Measurements from ENCODE around the gene CBX3. TPM values are rescaled to one million over a fixed set of nuclear protein-coding genes. Genes with fewer than 3 reads are reported as not detected.

The CBX3 gene
- total RNA-seq, 1 experiment from 2014 or later: 215 TPM

GRCh38 chr7:26178272-26178960, 23.1 kb upstream of the CBX3 start:
- POLR2A ChIA-PET: no interaction called here
- no peaks in the 10 kb centered on the region for H3K27me3 Mint-ChIP-seq (ENCODE audit: insufficient read depth, unreplicated experiment)
- CTCF ChIA-PET: no interaction called here

GRCh38 chr7:26179422-26179821, 22.1 kb upstream of the CBX3 start:
- Mint-ChIP-seq H3K27me3 (ENCODE audit: insufficient read depth, unreplicated experiment) (no peaks in the 10 kb centered on the region), H3K4me1 (ENCODE audit: low read depth, unreplicated experiment) (peaks cover 9% of the 10 kb centered on the region), H3K27ac (ENCODE audit: unreplicated experiment) (no peak overlapping the region), H3K36me3 (ENCODE audit: insufficient read depth, unreplicated experiment) (peaks cover 73% of the 10 kb centered on the region), H3K4me3 (ENCODE audit: unreplicated experiment) (no peak overlapping the region), H3K9me3 (ENCODE audit: unreplicated experiment) (no peaks in the 10 kb centered on the region)
- no peak overlapping the region for H3K4me3 ChIP-seq (ENCODE audit: low read depth, low read length)
- DNase-seq: no peak
- no peaks in the 10 kb centered on the region for H3K27me3 ChIP-seq (replicated peaks; ENCODE audit: control insufficient read depth, insufficient read depth, low read length)
- H3K4me1 ChIP-seq: peaks cover 21% of the 10 kb centered on the region
- CTCF ChIA-PET: interaction anchor here (0.6 to 0.8 kb wide), 3 partner anchors 27 to 920 kb away, joined by 3 to 4 read pairs (median 3); partner anchors contain the start of gene NFE2L3
- no peaks in the 10 kb centered on the region for H3K9me3 ChIP-seq
- intact Hi-C loops (cut with micrococcal nuclease; ENCODE audit: unreplicated experiment): loop anchor here (1.0 kb wide), 1 partner anchor 26 kb away; no protein-coding TSS in a partner anchor
- no TSS peak for BruUV-seq (replicated peaks)
- 0 out of 2 replicates have a peak, but pooled peaks cover 1% of the 10 kb centered on the region for H3K36me3 ChIP-seq (ENCODE audit: control insufficient read depth, insufficient read depth, low read length)
- no peak for TF ChIP-seq CTCF (IDR thresholded peaks at IDR 0.05; ENCODE audit: insufficient read depth in 1 of 2, low read depth in 1 of 2, low read length in 1 of 2, severe bottlenecking in 1 of 2, unreplicated experiment in 1 of 2)
- POLR2A ChIA-PET: no interaction called here

More at GRCh38 chr7:26178272-26178960, 23.1 kb upstream of the CBX3 start:
- no peak for DNase-seq
- intact Hi-C loops (cut with micrococcal nuclease; ENCODE audit: unreplicated experiment): no loop called here
- no TSS peak for BruUV-seq (replicated peaks)
- no peak overlapping the region for H3K4me3 ChIP-seq (ENCODE audit: low read depth, low read length)
- peaks cover 62% of the 10 kb centered on the region for H3K36me3 Mint-ChIP-seq (ENCODE audit: insufficient read depth, unreplicated experiment)
- H3K4me1 ChIP-seq: peaks cover 26% of the 10 kb centered on the region
- H3K9me3 ChIP-seq: no peaks in the 10 kb centered on the region
- H3K4me1 Mint-ChIP-seq (ENCODE audit: low read depth, unreplicated experiment): peaks cover 10% of the 10 kb centered on the region
- H3K36me3 ChIP-seq (ENCODE audit: control insufficient read depth, insufficient read depth, low read length): 0 out of 2 replicates have a peak, but pooled peaks cover 1% of the 10 kb centered on the region
- no peak overlapping the region for H3K4me3 Mint-ChIP-seq (ENCODE audit: unreplicated experiment)
- H3K27ac Mint-ChIP-seq (ENCODE audit: unreplicated experiment): no peak overlapping the region
- no peak for TF ChIP-seq CTCF (IDR thresholded peaks at IDR 0.05; ENCODE audit: insufficient read depth in 1 of 2, low read depth in 1 of 2, low read length in 1 of 2, severe bottlenecking in 1 of 2, unreplicated experiment in 1 of 2)
- H3K27me3 ChIP-seq (replicated peaks; ENCODE audit: control insufficient read depth, insufficient read depth, low read length): no peaks in the 10 kb centered on the region
- H3K9me3 Mint-ChIP-seq (ENCODE audit: unreplicated experiment): no peaks in the 10 kb centered on the region

- H3K4me3 Mint-ChIP-seq (ENCODE audit: unreplicated experiment): no peak overlapping the region
- peaks cover 13% of the 10 kb centered on the region for H3K4me1 Mint-ChIP-seq (ENCODE audit: low read depth, unreplicated experiment)
- H3K27ac Mint-ChIP-seq (ENCODE audit: unreplicated experiment): peak overlapping the region; percentile 64
- ChIA-PET POLR2A (no interaction called here), CTCF (interaction anchor here (0.6 to 0.8 kb wide), 4 partner anchors 28 to 920 kb away, joined by 3 to 4 read pairs (median 3); partner anchors contain the start of gene NFE2L3)
- intact Hi-C loops (cut with micrococcal nuclease; ENCODE audit: unreplicated experiment): loop anchor here (1.0 to 10.0 kb wide), 2 partner anchors 27 to 175 kb away; no protein-coding TSS in a partner anchor
- no peaks in the 10 kb centered on the region for H3K27me3 ChIP-seq (replicated peaks; ENCODE audit: control insufficient read depth, insufficient read depth, low read length)
- H3K4me3 ChIP-seq (ENCODE audit: low read depth, low read length): no peak overlapping the region
- DNase-seq: no peak
- peaks cover 78% of the 10 kb centered on the region for H3K36me3 Mint-ChIP-seq (ENCODE audit: insufficient read depth, unreplicated experiment)
- no TSS peak for BruUV-seq (replicated peaks)
- no peaks in the 10 kb centered on the region for H3K9me3 ChIP-seq
- no peaks in the 10 kb centered on the region for H3K27me3 Mint-ChIP-seq (ENCODE audit: insufficient read depth, unreplicated experiment)
- 0 out of 2 replicates have a peak, but pooled peaks cover 1% of the 10 kb centered on the region for H3K36me3 ChIP-seq (ENCODE audit: control insufficient read depth, insufficient read depth, low read length)
- H3K4me1 ChIP-seq: peaks cover 17% of the 10 kb centered on the region
- TF ChIP-seq CTCF (IDR thresholded peaks at IDR 0.05; ENCODE audit: insufficient read depth in 1 of 2, low read depth in 1 of 2, low read length in 1 of 2, severe bottlenecking in 1 of 2, unreplicated experiment in 1 of 2): no peak
- no peaks in the 10 kb centered on the region for H3K9me3 Mint-ChIP-seq (ENCODE audit: unreplicated experiment)
These were observed 21.6 kb upstream of the CBX3 start for GRCh38 chr7:26179826-26180497.
